ELF-1 (cell line): ENCODE measurements around the gene CALY.

ENCODE experiments used
- DNase-seq: peaks from one replicate; pipeline ENCODE4 v3.0.0-alpha.2; 2016; ENCODE audit warnings: low read depth, low spot score

The CALY gene

DNA sequence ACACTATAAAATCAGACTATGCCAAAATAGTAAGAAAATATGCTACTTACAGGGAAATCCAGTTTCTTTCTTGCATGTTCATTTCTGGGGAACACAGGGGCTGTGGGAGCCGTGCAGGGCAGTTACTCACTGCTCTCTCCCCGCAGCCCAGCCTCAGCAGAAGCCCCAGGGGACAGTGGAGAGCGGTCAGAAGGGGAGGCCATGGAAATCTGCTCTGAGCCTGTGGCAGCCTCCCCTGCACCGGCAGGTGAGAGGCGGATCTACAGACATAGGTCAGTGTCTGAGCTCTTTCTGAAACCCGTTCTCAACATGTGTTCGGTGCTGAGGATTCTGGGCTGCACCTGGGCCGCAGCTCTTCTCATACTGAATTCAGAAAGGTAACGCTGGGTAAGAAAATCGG, 25.1 kb downstream of the CALY start:
- no peak for DNase-seq

DNA sequence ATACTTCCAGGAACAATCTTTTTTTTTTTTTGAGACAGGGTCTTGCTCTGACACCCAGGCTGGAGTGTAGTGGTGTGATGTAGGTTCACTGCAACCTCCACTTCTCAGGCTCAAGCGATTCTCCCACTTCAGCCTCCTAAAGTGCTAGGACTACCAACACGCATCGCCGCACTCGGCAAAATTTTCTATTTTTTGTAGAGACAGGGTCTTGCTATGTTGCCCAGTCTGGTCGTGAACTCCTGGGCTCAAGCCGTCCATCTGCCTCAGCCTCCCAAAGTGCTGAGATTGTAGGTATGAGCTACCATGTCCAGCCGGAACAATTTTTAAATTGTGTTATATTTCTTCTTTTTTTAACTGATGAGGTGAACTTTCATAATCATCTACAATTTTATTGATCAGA, 25.9 kb downstream of the CALY start:
- DNase-seq = no peak

- DNase-seq = no peak
These were observed 26.3 kb downstream of the CALY start for GRCh38 chr10:133310399-133310755.

DNA sequence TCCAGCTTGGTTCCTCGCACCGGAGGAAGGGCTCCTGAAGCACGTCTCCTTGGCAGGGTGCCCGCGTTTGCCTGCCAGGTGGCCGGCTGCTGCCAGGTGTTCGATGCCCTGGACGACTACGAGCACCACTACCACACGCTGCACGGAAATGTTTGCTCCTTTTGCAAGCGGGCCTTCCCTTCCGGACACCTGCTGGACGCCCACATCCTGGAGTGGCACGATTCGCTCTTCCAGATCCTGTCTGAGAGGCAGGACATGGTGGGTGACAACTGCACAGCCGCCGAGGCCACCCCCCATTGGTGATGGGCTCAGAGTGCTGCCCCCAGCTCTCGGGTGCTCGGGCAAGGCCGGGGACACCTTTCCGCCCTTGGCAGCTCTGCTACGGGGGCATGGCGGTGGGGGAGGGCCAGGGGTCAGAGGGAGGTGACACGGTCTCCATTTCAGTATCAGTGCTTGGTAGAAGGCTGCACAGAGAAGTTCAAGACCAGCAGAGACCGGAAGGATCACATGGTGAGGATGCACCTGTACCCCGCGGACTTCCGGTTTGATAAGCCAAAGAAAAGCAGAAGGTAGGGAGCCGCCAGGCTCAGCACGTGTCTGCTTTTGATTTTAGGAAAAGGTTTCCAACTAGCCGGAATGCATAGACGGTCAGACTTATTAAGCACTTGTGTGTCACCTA, 26.8 kb downstream of the CALY start:
- no peak for DNase-seq

- DNase-seq = peak; percentile 89
These were observed 27.5 kb downstream of the CALY start for GRCh38 chr10:133309100-133309719.

- DNase-seq = peak; percentile 86
These were observed 28.1 kb downstream of the CALY start, which contains the start of the genes TUBGCP2 and ZNF511 for GRCh38 chr10:133308421-133309099. Gene TUBGCP2, minus strand, starts transcription at chr10:133308872. Its CDS starts 5,931 bp downstream, at chr10:133302941. Gene ZNF511, plus strand, starts transcription at chr10:133308914. Its CDS starts 30 bp downstream, at chr10:133308944.

DNA sequence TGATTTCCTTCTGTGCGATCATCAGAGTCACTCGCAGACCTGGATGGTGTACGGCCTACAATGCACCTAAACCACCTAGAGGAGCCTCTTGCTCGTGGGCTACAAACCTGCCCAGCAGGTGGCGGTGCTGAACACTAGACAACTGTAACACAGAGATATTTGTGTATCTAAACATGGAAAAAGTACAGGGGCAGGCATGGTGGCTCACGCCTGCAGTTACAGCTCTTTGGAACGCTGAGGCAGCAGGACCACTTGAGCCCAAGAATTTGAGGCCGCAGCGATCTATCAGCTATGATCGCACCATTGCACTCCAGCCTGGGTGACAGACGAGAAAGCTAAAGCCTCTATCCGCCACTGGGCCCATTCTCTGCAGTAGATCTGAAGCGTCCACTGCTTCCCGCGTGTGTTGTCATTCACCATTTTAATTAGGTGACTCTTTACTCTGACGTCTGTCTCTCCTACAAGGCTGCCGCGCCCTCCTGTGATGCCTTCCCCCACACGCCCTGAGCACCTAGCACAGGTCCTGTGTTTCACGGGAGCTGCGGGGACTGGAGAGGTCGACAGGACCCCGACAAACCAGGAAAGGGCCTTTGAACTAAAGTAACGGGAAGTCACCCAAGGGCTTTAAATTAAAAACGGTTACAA, 28.8 kb downstream of the CALY start:
- peak; percentile 78 for DNase-seq

GRCh38 chr10:133306941-133307379, 29.7 kb downstream of the CALY start:
- no peak for DNase-seq

DNA sequence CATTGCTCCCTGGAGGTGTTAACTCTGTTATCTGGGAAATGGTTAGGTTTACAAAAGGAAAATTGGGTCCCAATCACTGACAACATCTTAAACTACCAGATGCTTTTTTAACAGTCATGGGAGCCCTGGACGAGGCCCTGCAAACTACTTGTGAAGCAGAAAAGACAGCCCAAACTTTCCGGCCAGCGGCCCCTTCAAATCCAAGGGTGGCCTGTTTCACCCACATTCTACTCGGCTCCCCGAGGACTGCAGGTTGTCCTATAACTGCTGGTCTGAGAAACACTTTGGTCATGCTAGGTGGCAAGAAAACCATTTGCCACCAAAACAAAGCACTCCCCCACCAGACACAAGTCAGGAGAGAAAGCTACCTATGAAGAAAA, 30.6 kb downstream of the CALY start:
- no peak for DNase-seq

DNA sequence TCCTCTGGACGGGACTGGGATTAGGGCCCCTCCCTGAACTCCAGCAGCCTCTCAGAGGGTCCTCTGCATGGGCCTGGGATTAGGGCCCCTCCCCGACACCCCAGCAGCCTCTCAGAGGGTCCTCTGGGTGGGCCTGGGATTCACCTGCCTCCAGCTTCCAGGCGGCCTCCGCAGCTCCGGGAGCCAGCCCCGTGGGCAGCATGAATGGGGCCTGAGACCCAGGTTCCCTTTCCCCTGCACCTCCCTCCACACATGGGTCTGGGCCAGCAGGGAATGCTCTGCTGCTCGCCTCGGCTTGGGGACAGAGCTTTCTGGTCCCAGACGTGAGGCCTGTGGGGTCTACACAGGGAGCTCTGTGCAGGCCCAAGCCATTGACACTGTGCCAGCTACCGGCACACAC, 33.5 kb downstream of the CALY start:
- no peak for DNase-seq

- DNase-seq = no peak
These were observed 34.5 kb downstream of the CALY start for GRCh38 chr10:133302230-133302629.

DNA sequence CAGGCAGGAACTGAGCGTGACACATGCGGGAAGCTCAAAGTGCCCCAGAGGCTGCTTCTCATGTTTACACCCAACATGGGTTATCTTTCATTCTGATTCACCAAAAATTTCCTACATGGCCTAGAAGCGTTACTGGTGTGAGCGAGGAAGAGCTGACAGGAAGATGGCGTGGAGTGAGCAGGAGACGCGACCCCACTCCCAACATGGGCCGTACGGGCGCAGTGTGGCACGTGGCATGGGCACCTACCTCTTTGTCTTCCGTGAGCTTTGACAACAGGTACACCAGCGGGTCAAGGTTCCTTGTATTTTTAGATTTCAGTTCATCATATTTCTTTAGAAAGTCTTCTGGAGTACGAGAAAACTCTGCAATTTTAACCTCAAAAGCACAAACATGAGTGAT, 37.0 kb downstream of the CALY start:
- no peak for DNase-seq

- no peak for DNase-seq
These were observed 37.5 kb downstream of the CALY start for GRCh38 chr10:133299224-133299623.

DNA sequence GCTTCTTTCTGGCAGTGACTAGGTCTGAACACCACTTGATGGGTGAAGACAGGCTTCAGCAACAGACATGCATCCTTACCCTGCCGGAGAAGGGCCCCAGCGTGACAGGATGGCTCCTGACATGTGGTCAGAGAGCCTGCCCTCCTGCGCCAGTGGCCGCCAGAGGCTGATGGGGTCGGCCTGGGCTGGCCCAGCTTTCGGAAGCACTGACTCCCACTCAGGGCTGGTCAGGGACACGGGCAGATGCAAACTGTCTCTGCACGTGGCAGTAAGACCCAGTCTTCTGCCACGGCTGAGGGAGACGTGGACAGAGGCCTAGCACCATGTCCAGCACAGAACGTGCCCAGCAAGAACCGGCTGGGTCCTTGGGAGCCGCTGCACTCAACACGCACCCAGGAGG, 38.2 kb downstream of the CALY start:
- no peak for DNase-seq

GRCh38 chr10:133297504-133297903, 39.2 kb downstream of the CALY start:
- no peak for DNase-seq

GRCh38 chr10:133295426-133296320, 41.0 kb downstream of the CALY start:
- no peak for DNase-seq

GRCh38 chr10:133294189-133294588, 42.5 kb downstream of the CALY start:
- no peak for DNase-seq

DNA sequence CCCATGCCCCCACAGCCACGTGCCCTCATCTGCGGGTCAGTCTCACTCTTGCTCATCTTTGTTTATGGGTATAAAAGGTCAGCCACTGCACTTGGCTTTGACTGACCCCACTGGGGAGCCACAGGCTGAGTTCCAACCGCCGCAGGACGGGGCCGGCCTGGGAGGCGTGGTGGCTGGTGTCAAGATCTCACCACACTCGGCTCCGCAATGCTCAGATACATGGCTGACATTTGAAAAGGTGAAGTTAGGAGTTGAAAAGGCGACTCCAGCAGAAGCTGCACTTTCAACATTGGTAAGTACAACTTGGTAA, 42.9 kb downstream of the CALY start:
- no peak for DNase-seq

DNA sequence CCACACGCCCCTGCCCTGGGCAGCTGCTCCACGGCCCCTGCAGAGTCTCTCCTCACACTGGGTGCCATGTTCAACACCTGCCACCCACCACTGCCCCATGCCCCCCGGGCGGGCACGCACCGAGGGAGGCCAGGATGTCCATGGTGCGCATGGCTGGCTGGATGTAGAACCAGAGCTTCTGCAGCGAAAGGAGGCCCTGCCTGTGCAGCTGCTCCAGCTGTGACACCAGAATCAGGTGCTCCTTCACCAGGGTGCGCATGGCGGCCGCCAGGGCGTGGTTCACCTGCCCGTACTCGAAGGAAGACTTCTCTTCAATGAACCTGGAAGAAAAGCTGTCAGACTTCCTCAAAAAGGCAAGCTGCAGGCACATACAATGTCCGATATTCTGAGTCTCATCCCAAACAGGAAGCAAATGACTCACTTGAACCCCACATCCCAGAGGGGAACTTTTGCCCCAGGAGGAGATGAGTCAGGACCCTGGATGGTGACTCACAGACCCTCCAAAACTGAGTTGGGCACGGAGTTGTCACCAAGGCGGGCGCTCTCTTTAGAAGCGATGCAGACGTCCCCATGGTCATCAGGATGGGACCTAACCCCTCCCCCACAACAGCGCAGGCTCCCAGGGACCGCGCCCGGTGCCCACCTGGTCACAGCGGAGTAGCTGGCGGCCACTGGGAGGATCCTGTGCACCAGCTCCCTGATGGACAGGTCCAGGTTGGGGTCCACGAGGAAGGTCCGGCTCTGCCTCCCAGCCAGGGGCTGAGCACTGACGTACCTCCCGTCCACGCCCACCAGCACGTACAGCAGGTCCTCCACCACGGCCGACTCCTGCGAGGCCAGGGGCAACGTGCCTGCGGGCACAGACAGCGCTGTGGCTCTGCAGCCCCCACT, 43.5 kb downstream of the CALY start:
- no peak for DNase-seq

- DNase-seq = no peak
These were observed 46.9 kb downstream of the CALY start for GRCh38 chr10:133289761-133290160.
